Skeletal muscle tissue (tissue), 4 donors: ENCODE measurements around the gene ANKRD33B. TPM values are rescaled to one million over a fixed set of nuclear protein-coding genes. Genes with fewer than 3 reads are reported as not detected.

Experiments used
- H3K27ac ChIP-seq: one replicate; pipeline ENCODE4 v1.7.0; 2013; ENCODE audit warnings: mild to moderate bottlenecking, low read depth, low read length, inconsistent platforms
- H3K27me3 ChIP-seq, 3 donors: one replicate each; pipeline ENCODE4 v1.7.0; 2013; ENCODE audit warnings: low read length in 3 of 3; ENCODE audit not compliant: control insufficient read depth in 3 of 3, insufficient read depth in 3 of 3
- H3K36me3 ChIP-seq, 3 donors: one replicate each; pipeline ENCODE4 v1.7.0; 2013; ENCODE audit warnings: low read length in 3 of 3; ENCODE audit not compliant: control insufficient read depth in 3 of 3, insufficient read depth in 3 of 3
- H3K4me1 ChIP-seq, 3 donors: one replicate each; pipeline ENCODE4 v1.7.0; 2013; ENCODE audit warnings: low read length in 3 of 3, mild to moderate bottlenecking in 3 of 3; ENCODE audit not compliant: control insufficient read depth in 3 of 3, insufficient read depth in 3 of 3
- H3K4me3 ChIP-seq, 3 donors: one replicate each; pipeline ENCODE4 v1.7.0; 2013; ENCODE audit warnings: low read length in 3 of 3
- H3K9ac ChIP-seq, 3 donors: one replicate each; pipeline ENCODE4 v1.7.0; 2013; ENCODE audit warnings: low read length in 3 of 3, mild to moderate bottlenecking in 3 of 3, moderate library complexity in 2 of 3, low read depth in 1 of 3
- H3K9me3 ChIP-seq, 3 donors: one replicate each; pipeline ENCODE4 v1.7.0; 2013; ENCODE audit warnings: low read length in 3 of 3; ENCODE audit not compliant: control insufficient read depth in 3 of 3
- total RNA-seq: library from RNA; depleted of rRNA; stranded (reverse); fragments of >200 nt; gene quantifications from one replicate; pipeline ENCODE4 v1.2.3, GENCODE V29; 2014
- donor health status: Osteomylitis.

ANKRD33B gene
- total RNA-seq, 1 donor from 2014 or later = 2.6 TPM

GRCh38 chr5:10648806-10649665, 85.2 kb downstream of the ANKRD33B start:
- H3K4me3 ChIP-seq = no peak overlapping the region
- no peak overlapping the region for H3K9ac ChIP-seq
- no peaks in the 10 kb centered on the region for H3K36me3 ChIP-seq
- H3K4me1 ChIP-seq = peaks cover 5 to 14% (median 10%) of the 10 kb centered on the region in 3 donors
- no peak overlapping the region for H3K27ac ChIP-seq
- no peaks in the 10 kb centered on the region for H3K27me3 ChIP-seq
- H3K9me3 ChIP-seq = no peaks in the 10 kb centered on the region

- H3K4me1 ChIP-seq = peaks cover 5 to 14% (median 11%) of the 10 kb centered on the region in 3 donors
- H3K27me3 ChIP-seq = no peaks in the 10 kb centered on the region
- H3K36me3 ChIP-seq = no peaks in the 10 kb centered on the region
- no peaks in the 10 kb centered on the region for H3K9me3 ChIP-seq
- H3K4me3 ChIP-seq = no peak overlapping the region
- no peak overlapping the region for H3K27ac ChIP-seq
- H3K9ac ChIP-seq = no peak overlapping the region
These were observed 86.0 kb downstream of the ANKRD33B start for GRCh38 chr5:10649666-10650380.

- no peak overlapping the region for H3K4me3 ChIP-seq
- H3K27ac ChIP-seq = no peak overlapping the region
- H3K36me3 ChIP-seq = no peaks in the 10 kb centered on the region
- H3K9me3 ChIP-seq = no peaks in the 10 kb centered on the region
- H3K27me3 ChIP-seq = peaks cover 0 to 3% (median 0%) of the 10 kb centered on the region in 3 donors
- peaks cover 5 to 14% (median 13%) of the 10 kb centered on the region in 3 donors for H3K4me1 ChIP-seq
- H3K9ac ChIP-seq = no peak overlapping the region
These were observed 88.3 kb downstream of the ANKRD33B start for GRCh38 chr5:10652151-10652550.

- peaks cover 0 to 3% (median 0%) of the 10 kb centered on the region in 3 donors for H3K27me3 ChIP-seq
- no peak overlapping the region for H3K4me3 ChIP-seq
- peak overlapping the region; percentile 13 for H3K27ac ChIP-seq
- H3K36me3 ChIP-seq = no peaks in the 10 kb centered on the region
- H3K9me3 ChIP-seq = no peaks in the 10 kb centered on the region
- H3K4me1 ChIP-seq = peaks cover 5 to 14% (median 13%) of the 10 kb centered on the region in 3 donors
- no peak overlapping the region for H3K9ac ChIP-seq
These were observed 88.7 kb downstream of the ANKRD33B start for GRCh38 chr5:10652606-10653005.

- Histone ChIP-seq H3K27ac (peak overlapping the region; percentile 13), H3K27me3 (peaks cover 0 to 3% (median 0%) of the 10 kb centered on the region in 3 donors), H3K9me3 (no peaks in the 10 kb centered on the region), H3K4me3 (no peak overlapping the region), H3K9ac (no peak overlapping the region), H3K4me1 (peaks cover 5 to 14% (median 13%) of the 10 kb centered on the region in 3 donors), H3K36me3 (no peaks in the 10 kb centered on the region)
These were observed 89.2 kb downstream of the ANKRD33B start for GRCh38 chr5:10653043-10653442.

- Histone ChIP-seq H3K9ac (no peak overlapping the region), H3K9me3 (no peaks in the 10 kb centered on the region), H3K4me1 (peaks cover 5 to 14% (median 13%) of the 10 kb centered on the region in 3 donors), H3K36me3 (no peaks in the 10 kb centered on the region), H3K27me3 (peaks cover 0 to 3% (median 0%) of the 10 kb centered on the region in 3 donors), H3K27ac (no peak overlapping the region), H3K4me3 (no peak overlapping the region)
These were observed 90.0 kb downstream of the ANKRD33B start for GRCh38 chr5:10653751-10654400.

- Histone ChIP-seq H3K9ac (no peak overlapping the region), H3K9me3 (no peaks in the 10 kb centered on the region), H3K27me3 (peaks cover 0 to 3% (median 0%) of the 10 kb centered on the region in 3 donors), H3K36me3 (no peaks in the 10 kb centered on the region), H3K27ac (no peak overlapping the region), H3K4me1 (peaks cover 5 to 14% (median 13%) of the 10 kb centered on the region in 3 donors), H3K4me3 (no peak overlapping the region)
These were observed 90.7 kb downstream of the ANKRD33B start for GRCh38 chr5:10654566-10654965.

GRCh38 chr5:10655161-10655971, 91.5 kb downstream of the ANKRD33B start:
- H3K9ac ChIP-seq = no peak overlapping the region
- no peaks in the 10 kb centered on the region for H3K9me3 ChIP-seq
- H3K4me3 ChIP-seq = no peak overlapping the region
- no peaks in the 10 kb centered on the region for H3K36me3 ChIP-seq
- H3K27ac ChIP-seq = no peak overlapping the region
- H3K27me3 ChIP-seq = peaks cover 0 to 3% (median 0%) of the 10 kb centered on the region in 3 donors
- H3K4me1 ChIP-seq = peaks cover 5 to 14% (median 13%) of the 10 kb centered on the region in 3 donors
